ENCODE data around the gene YKT6. TPM values are rescaled to one million over a fixed set of nuclear protein-coding genes. Genes with fewer than 3 reads are reported as not detected.

Gene YKT6
- total and polyA plus RNA-seq, 11 donors = 28.5 to 133 (median 46.6) TPM

- no peak overlapping the region for H3K4me3 ChIP-seq
- DNase-seq (no peak), ATAC-seq (no peak)
- intact Hi-C loops (cut with DNase I) = loop anchor here in 1 of 10 donors (10.0 kb wide), 1 partner anchor 57 kb away; the partner anchor contains the start of gene YKT6
- no peaks in the 10 kb centered on the region for H3K36me3 ChIP-seq
- H3K27ac ChIP-seq = peak overlapping the region in 6 of 12 donors; percentile 5 to 95 (median 10)
- no peaks in the 10 kb centered on the region for H3K27me3 ChIP-seq
- H3K9me3 ChIP-seq = no peaks in the 10 kb centered on the region
- no peak for TF ChIP-seq POLR2A (IDR thresholded peaks at IDR 0.05)
- no peak for TF ChIP-seq CTCF (IDR thresholded peaks at IDR 0.05)
- 44 to 87% (median 81%) methylated on average over 7 to 9 of the region's 9 CpGs for WGBS, 4 donors
- H3K4me1 ChIP-seq = peaks cover 18 to 86% (median 56%) of the 10 kb centered on the region in 12 donors
Measured at GRCh38 chr7:44262031-44262430, 61.3 kb downstream of the YKT6 start.

- H3K9me3 ChIP-seq = no peaks in the 10 kb centered on the region
- WGBS, 4 donors = 70 to 76% (median 75%) methylated on average over 16 to 20 of the region's 20 CpGs
- no peaks in the 10 kb centered on the region for H3K36me3 ChIP-seq
- ATAC-seq (no peak), DNase-seq (no peak)
- intact Hi-C loops (cut with DNase I) = loop anchor here in 1 of 10 donors (10.0 kb wide), 1 partner anchor 59 kb away; the partner anchor contains the start of gene YKT6
- no peak overlapping the region for H3K4me3 ChIP-seq
- peaks cover 7 to 79% (median 46%) of the 10 kb centered on the region in 12 donors for H3K4me1 ChIP-seq
- H3K27me3 ChIP-seq = no peaks in the 10 kb centered on the region
- TF ChIP-seq CTCF (IDR thresholded peaks at IDR 0.05) (no peak), POLR2A (IDR thresholded peaks at IDR 0.05) (no peak)
- peak overlapping the region in 7 of 12 donors; percentile 5 to 95 (median 36) for H3K27ac ChIP-seq
Measured at GRCh38 chr7:44263326-44264082, 62.7 kb downstream of the YKT6 start.

Other genes starting within 250 kb of the YKT6 start
- under 1 TPM in 1 of 9 donors, not detected in 8; 0.13 TPM for gene SPDYE1, start 203.1 kb upstream of the YKT6 start, total RNA-seq
- not detected for gene SPDYE1, start 203.1 kb upstream of the YKT6 start, polyA plus RNA-seq
- 10 to 100 TPM; 29.9 to 76.7 (median 42.9) TPM for gene DBNL, start 156.3 kb upstream of the YKT6 start, total RNA-seq
- 10 to 100 TPM; 39.3 to 86.3 TPM for gene DBNL, start 156.3 kb upstream of the YKT6 start, polyA plus RNA-seq
- gene PGAM2, start 135.4 kb upstream of the YKT6 start, total RNA-seq = 1,000 to 10,000 TPM in 1 of 9 donors, 100 to 1,000 TPM in 8; 300 to 1,183 (median 555) TPM
- gene PGAM2, start 135.4 kb upstream of the YKT6 start, polyA plus RNA-seq = 1,000 to 10,000 TPM in 1 of 2 donors, 100 to 1,000 TPM in 1; 242 to 2,064 TPM
- gene POLM, start 118.4 kb upstream of the YKT6 start, total RNA-seq = 10 to 100 TPM; 10.1 to 24.3 (median 14.0) TPM
- gene POLM, start 118.4 kb upstream of the YKT6 start, polyA plus RNA-seq = 10 to 100 TPM; 10.3 to 13.7 TPM
- 10 to 100 TPM; 15.2 to 51.1 (median 25.4) TPM for gene AEBP1, start 96.6 kb upstream of the YKT6 start, total RNA-seq
- gene AEBP1, start 96.6 kb upstream of the YKT6 start, polyA plus RNA-seq = 10 to 100 TPM; 10.9 to 20.2 TPM
- gene POLD2, start 77.4 kb upstream of the YKT6 start, total RNA-seq = 100 to 1,000 TPM in 1 of 9 donors, 10 to 100 TPM in 8; 74.1 to 150 (median 89.2) TPM
- 100 to 1,000 TPM in 1 of 2 donors, 10 to 100 TPM in 1; 67.0 to 176 TPM for gene POLD2, start 77.4 kb upstream of the YKT6 start, polyA plus RNA-seq
- gene MYL7, start 59.6 kb upstream of the YKT6 start, total RNA-seq = 1,000 to 10,000 TPM in 8 of 9 donors, 100 to 1,000 TPM in 1; 975 to 4,037 (median 2,357) TPM
- gene MYL7, start 59.6 kb upstream of the YKT6 start, polyA plus RNA-seq = 1,000 to 10,000 TPM; 1,236 to 2,597 TPM
- 1 to 10 TPM in 6 of 9 donors, under 1 TPM in 3; 0.54 to 3.3 (median 1.3) TPM for gene GCK, start 11.5 kb upstream of the YKT6 start, total RNA-seq
- gene GCK, start 11.5 kb upstream of the YKT6 start, polyA plus RNA-seq = 1 to 10 TPM; 3.6 to 5.7 TPM
- 100 to 1,000 TPM in 5 of 9 donors, 10 to 100 TPM in 4; 77.5 to 141 (median 104) TPM for gene CAMK2B, start 124.6 kb downstream of the YKT6 start, total RNA-seq
- 100 to 1,000 TPM in 1 of 2 donors, 10 to 100 TPM in 1; 35.7 to 103 TPM for gene CAMK2B, start 124.6 kb downstream of the YKT6 start, polyA plus RNA-seq